Kidney epithelial cell (primary cell): ENCODE measurements around the gene MED8. TPM values are rescaled to one million over a fixed set of nuclear protein-coding genes. Genes with fewer than 3 reads are reported as not detected.
A peak's percentile ranks its signal among the peaks of the same experiment; 100 is the strongest.
"Not testable (repeated sequence)": the region's sequence is repeated elsewhere in the genome, so short reads cannot be mapped to it uniquely, and the experiment has no call there.

ENCODE experiments used
- DNase-seq: peaks from one replicate; pipeline ENCODE4 v3.0.0-alpha.2; 2010; ENCODE audit warnings: low read depth
- H3K27me3 ChIP-seq: 2 replicates; pipeline ENCODE4 v1.6.0; 2011; ENCODE audit warnings: low read length; ENCODE audit not compliant: control insufficient read depth, insufficient read depth
- H3K36me3 ChIP-seq: 2 replicates; pipeline ENCODE4 v1.5.1; 2011; ENCODE audit warnings: low read length; ENCODE audit not compliant: control insufficient read depth, insufficient read depth
- H3K4me3 ChIP-seq: 2 replicates; pipeline ENCODE4 v1.5.1; 2011; ENCODE audit warnings: low read depth, mild to moderate bottlenecking, control low read depth, low read length
- CTCF ChIP-seq: IDR thresholded peaks from 2 replicates; pipeline ENCODE4 v1.5.1; 2011; ENCODE audit warnings: mild to moderate bottlenecking, moderate library complexity, low read length, control low read depth, inconsistent platforms; ENCODE audit not compliant: insufficient read depth, poor library complexity, severe bottlenecking
- total RNA-seq: library from RNA; depleted of rRNA; stranded (reverse); fragments of >200 nt; gene quantifications from 2 replicates; pipeline ENCODE4 v1.2.3, GENCODE V29; 2015

Gene MED8
- total RNA-seq, 1 donor from 2014 or later: 44.5 TPM

DNA sequence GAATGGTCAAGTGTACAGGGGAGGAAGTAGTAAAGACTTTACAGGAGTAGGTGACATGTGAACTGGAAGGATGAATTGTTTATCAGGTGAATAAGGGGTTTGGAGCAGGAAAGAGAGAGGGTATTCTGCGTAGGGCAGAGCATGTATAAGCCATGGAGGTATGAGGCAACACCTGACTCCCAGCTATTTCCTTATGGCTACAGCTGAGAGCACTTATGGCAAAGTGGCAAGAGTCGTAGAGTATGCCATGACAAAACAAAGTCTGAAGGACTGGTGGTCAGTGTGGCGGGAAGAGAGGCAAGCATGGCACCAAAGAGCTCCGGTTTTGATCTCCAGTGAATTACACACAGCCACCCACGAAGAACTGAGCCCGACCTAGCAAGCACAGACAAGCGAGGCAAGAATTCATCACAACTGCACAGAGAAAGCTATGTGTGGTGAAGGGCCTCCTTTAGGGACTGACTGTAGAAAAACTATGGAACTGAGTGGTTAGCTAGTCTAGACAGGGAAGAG, 12.8 kb downstream of the MED8 start:
- no peaks in the 10 kb centered on the region for H3K27me3 ChIP-seq
- H3K4me3 ChIP-seq: no peak overlapping the region
- H3K36me3 ChIP-seq: no peaks in the 10 kb centered on the region
- no peak for DNase-seq
- TF ChIP-seq CTCF: no peak

DNA sequence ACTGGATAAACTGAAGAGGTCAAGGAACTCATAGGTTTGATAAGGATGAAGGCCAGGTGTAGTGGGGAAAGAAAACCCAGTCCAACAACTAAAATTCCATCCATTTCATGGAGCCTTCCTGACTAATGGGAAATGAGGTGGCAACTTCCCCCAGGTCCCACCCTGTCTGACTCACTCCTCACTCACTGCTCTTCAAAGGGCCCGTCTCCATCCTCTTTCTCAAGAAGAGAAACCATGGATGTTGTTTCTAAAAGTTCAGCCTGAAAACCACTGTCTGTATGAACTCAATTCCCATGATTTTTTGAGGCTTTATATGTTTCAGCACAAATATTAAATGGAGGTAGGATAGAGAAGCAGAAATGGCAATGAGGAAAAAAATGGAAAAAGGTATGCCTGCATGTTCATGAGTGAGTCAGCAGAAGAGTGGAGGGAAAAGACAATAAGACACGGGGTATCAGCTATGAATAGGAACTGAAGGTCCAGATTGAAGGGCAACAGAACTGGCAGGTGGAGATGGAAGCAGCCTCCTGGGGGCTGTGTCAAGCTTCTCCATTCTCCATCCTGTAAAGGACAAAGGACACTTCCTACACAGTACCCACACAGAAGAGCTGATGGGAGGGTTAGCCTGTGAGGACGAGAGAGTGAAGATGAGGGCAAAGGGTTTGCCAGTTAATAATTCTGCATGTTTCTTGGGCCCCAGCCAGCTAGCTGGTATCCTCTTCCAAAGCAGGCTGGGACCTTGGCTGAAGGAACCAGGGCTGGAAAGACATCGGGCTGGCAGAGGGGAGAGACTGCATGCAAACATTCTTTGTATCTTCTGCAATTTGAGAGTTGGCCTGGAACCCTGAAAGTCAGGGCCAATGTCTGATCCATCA, 16.3 kb downstream of the MED8 start:
- Histone ChIP-seq H3K27me3 (no peaks in the 10 kb centered on the region), H3K36me3 (no peaks in the 10 kb centered on the region), H3K4me3 (no peak overlapping the region)
- TF ChIP-seq CTCF: no peak
- DNase-seq: no peak

DNA sequence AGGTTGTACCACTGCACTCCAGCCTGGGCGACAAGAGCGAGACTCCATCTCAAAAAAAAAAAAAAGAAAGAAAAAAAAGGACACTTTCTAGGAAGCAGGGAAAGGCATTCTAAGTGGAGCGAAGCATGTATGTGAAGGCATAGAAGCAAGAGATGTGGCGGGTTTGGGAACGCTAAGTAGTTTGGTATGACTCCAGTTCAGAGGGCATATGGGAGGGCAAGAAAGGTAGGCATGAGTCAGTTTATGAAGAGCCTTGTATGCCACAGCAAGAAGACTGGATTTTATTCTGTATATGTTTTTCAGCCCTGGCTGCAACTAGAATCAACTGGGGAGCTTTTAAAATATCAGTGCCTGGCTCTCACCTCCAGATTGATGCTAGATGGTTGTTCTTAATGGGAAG, 17.4 kb downstream of the MED8 start:
- Histone ChIP-seq H3K36me3 (no peaks in the 10 kb centered on the region), H3K27me3 (no peaks in the 10 kb centered on the region), H3K4me3 (no peak overlapping the region)
- TF ChIP-seq CTCF: no peak
- DNase-seq: no peak

DNA sequence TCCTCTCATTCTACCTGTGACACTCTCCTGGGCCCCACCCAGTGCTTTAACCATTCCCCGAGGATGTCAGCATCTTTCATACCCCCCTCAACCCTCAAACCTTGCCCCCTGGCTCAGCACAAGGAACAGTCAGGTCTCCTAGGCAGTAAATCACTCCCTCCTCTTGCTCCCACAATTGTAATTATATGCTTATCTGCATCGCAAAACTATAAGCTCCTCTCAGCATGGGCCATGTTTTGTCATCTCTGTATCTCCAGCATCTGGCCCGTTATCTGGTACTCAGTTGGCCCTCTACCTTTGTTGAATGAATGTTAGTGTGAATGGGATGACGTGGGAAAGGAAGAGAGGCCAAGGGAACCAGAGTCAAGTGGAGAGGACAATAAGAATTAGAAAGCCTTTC, 19.0 kb downstream of the MED8 start:
- Histone ChIP-seq H3K27me3 (no peaks in the 10 kb centered on the region), H3K36me3 (no peaks in the 10 kb centered on the region), H3K4me3 (no peak overlapping the region)
- TF ChIP-seq CTCF: no peak
- DNase-seq: no peak

DNA sequence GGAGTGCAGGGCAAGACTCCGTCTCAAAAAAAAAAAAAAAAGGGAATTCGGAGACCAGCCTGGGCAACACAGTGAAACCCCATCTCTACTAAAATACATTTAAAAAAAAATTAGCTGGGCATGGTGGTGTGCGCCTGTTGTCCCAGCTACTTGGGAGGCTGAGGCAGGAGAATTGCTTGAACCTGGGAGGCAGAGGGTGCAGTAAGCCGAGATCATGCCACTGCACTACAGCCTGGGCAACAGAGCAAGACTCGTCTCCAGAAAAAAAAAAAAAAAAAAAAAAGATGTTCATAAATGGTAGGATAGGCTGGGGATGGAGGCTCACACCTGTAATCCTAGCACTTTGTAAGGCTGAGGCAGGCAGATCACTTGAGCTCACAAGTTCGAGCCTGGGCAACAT, 19.8 kb downstream of the MED8 start:
- H3K27me3 ChIP-seq, H3K4me3 ChIP-seq, DNase-seq, H3K36me3 ChIP-seq: not testable (repeated sequence)

DNA sequence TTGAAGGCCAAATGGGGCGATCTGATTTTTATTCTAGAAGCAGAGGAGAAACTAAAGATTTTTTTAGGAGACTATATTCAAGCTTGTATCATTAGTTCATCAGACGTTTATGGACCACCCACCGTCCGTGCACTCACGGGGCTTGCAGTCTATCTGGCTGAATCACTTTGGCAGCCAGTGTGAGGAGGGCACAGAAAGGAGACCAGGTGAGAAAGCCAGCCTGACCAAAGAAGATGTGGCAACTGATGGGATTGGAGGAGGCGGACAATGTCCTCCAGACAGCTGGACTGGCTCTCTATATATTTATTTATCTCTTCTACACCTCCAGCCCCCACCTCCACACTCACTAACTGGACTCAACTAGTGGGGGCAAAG, 21.0 kb downstream of the MED8 start:
- Histone ChIP-seq H3K4me3 (peak overlapping the region; percentile 84), H3K36me3 (no peaks in the 10 kb centered on the region), H3K27me3 (no peaks in the 10 kb centered on the region)
- DNase-seq: no peak
- no peak for TF ChIP-seq CTCF
